ENCODE data around the gene TBX15. TPM values are rescaled to one million over a fixed set of nuclear protein-coding genes. Genes with fewer than 3 reads are reported as not detected.

TBX15 gene
- polyA plus RNA-seq, 1 donor (not counting 4 experiments of a cell fraction or from before 2014, with no cell fraction given): not detected

DNA sequence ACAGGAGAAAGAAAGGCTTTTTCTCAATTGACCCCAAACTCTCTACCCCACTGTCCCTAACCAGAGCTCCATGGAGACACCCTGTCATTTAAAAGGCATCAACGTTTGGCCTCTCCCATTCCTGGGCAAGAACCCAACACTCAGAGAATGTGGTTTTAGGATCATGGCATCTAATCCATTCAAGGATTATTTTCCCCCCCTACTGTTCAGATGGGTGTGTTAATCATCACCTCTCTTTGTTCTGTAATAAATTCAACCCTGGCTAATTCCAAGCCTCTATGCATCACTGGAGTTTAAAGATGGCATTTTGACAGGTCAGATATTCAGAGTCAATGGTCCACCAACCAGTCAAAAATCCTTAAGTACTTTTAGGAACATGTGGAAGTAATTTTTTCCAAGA, 42.7 kb downstream of the TBX15 start:
- H3K9me1 ChIP-seq (ENCODE audit: control insufficient read depth, extremely low read depth, insufficient read depth, low read length): no peaks in the 10 kb centered on the region
- no peak overlapping the region for H2AFZ ChIP-seq (ENCODE audit: control insufficient read depth, low read length)
- H3K79me2 ChIP-seq (ENCODE audit: control insufficient read depth, insufficient read depth, low read length): no peaks in the 10 kb centered on the region
- H3K4me1 ChIP-seq (ENCODE audit: control insufficient read depth, extremely low read depth, insufficient read depth, low read length): no peaks in the 10 kb centered on the region
- no peak overlapping the region for H3K4me3 ChIP-seq (ENCODE audit: control insufficient read depth in 2 of 3, extremely low read depth in 1 of 3, insufficient read depth in 2 of 3, low read depth in 1 of 3, low read length in 3 of 3)
- no peak for DNase-seq (ENCODE audit: low read depth, low spot score)
- H3K27me3 ChIP-seq (ENCODE audit: control insufficient read depth, extremely low read depth, insufficient read depth, low read length): no peaks in the 10 kb centered on the region
- no peaks in the 10 kb centered on the region for H4K20me1 ChIP-seq (ENCODE audit: control insufficient read depth, extremely low read depth, insufficient read depth, low read length)
- no peaks in the 10 kb centered on the region for H3K36me3 ChIP-seq (ENCODE audit: control insufficient read depth in 2 of 2, extremely low read depth in 1 of 2, insufficient read depth in 2 of 2, low read length in 2 of 2)
- no peak overlapping the region for H3K4me2 ChIP-seq (ENCODE audit: control insufficient read depth, extremely low read depth, insufficient read depth, low read depth, low read length)
- dilution Hi-C loops (cut with MboI; ENCODE audit: extremely low pct_ligation_motif_present, low sequenced_read_pairs): no loop called here
- H3K9me3 ChIP-seq (ENCODE audit: control insufficient read depth, low read depth, low read length): no peaks in the 10 kb centered on the region
- no peak overlapping the region for H3K27ac ChIP-seq (ENCODE audit: control insufficient read depth, insufficient read depth, low read length)
- no peak overlapping the region for H3K9ac ChIP-seq (ENCODE audit: control insufficient read depth, extremely low read depth, insufficient read depth, low read length)
- TF ChIP-seq, protein P1, sequence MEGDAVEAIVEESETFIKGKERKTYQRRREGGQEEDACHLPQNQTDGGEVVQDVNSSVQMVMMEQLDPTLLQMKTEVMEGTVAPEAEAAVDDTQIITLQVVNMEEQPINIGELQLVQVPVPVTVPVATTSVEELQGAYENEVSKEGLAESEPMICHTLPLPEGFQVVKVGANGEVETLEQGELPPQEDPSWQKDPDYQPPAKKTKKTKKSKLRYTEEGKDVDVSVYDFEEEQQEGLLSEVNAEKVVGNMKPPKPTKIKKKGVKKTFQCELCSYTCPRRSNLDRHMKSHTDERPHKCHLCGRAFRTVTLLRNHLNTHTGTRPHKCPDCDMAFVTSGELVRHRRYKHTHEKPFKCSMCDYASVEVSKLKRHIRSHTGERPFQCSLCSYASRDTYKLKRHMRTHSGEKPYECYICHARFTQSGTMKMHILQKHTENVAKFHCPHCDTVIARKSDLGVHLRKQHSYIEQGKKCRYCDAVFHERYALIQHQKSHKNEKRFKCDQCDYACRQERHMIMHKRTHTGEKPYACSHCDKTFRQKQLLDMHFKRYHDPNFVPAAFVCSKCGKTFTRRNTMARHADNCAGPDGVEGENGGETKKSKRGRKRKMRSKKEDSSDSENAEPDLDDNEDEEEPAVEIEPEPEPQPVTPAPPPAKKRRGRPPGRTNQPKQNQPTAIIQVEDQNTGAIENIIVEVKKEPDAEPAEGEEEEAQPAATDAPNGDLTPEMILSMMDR (optimal IDR thresholded peaks at IDR 0.05 in 1 of 3, IDR thresholded peaks at IDR 0.05 in 1 of 3, conservative IDR thresholded peaks at IDR 0.05 in 1 of 3; ENCODE audit: extremely low read depth in 1 of 3, insufficient read depth in 2 of 3, low read length in 3 of 3): no peak
- TF ChIP-seq EZH2 (IDR thresholded peaks at IDR 0.05; ENCODE audit: low read length): no peak
- no peak for FAIRE-seq

DNA sequence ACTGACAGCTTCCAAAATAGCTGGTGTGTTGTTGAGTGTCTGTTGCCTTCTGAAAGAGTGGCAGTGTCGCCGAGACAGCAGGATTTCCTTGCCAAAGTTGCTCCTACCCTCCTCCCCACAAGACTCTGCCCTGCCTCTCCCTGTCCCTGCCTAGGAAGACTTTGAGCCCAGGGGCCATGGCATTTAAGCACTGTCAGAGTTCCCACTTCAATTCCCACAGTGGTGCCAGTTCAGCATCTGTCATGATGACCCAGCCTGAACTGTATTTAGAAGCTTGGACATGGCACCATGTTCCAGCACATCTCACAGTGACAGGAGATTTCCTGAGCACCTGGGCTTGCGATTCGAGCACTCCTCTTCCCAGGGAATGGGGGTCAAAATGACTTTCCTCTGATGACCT, 43.6 kb downstream of the TBX15 start:
- DNase-seq (ENCODE audit: low read depth, low spot score) (no peak), FAIRE-seq (no peak)
- Histone ChIP-seq H3K9me3 (ENCODE audit: control insufficient read depth, low read depth, low read length) (no peaks in the 10 kb centered on the region), H3K9ac (ENCODE audit: control insufficient read depth, extremely low read depth, insufficient read depth, low read length) (no peak overlapping the region), H3K4me2 (ENCODE audit: control insufficient read depth, extremely low read depth, insufficient read depth, low read depth, low read length) (no peak overlapping the region), H3K27me3 (ENCODE audit: control insufficient read depth, extremely low read depth, insufficient read depth, low read length) (no peaks in the 10 kb centered on the region), H4K20me1 (ENCODE audit: control insufficient read depth, extremely low read depth, insufficient read depth, low read length) (no peaks in the 10 kb centered on the region), H3K27ac (ENCODE audit: control insufficient read depth, insufficient read depth, low read length) (no peak overlapping the region), H3K36me3 (ENCODE audit: control insufficient read depth in 2 of 2, extremely low read depth in 1 of 2, insufficient read depth in 2 of 2, low read length in 2 of 2) (no peaks in the 10 kb centered on the region), H3K9me1 (ENCODE audit: control insufficient read depth, extremely low read depth, insufficient read depth, low read length) (no peaks in the 10 kb centered on the region), H3K4me1 (ENCODE audit: control insufficient read depth, extremely low read depth, insufficient read depth, low read length) (no peaks in the 10 kb centered on the region), H3K4me3 (ENCODE audit: control insufficient read depth in 2 of 3, extremely low read depth in 1 of 3, insufficient read depth in 2 of 3, low read depth in 1 of 3, low read length in 3 of 3) (no peak overlapping the region), H2AFZ (ENCODE audit: control insufficient read depth, low read length) (no peak overlapping the region), H3K79me2 (ENCODE audit: control insufficient read depth, insufficient read depth, low read length) (no peaks in the 10 kb centered on the region)
- dilution Hi-C loops (cut with MboI; ENCODE audit: extremely low pct_ligation_motif_present, low sequenced_read_pairs): no loop called here
- TF ChIP-seq, protein P1 (optimal IDR thresholded peaks at IDR 0.05 in 1 of 3, IDR thresholded peaks at IDR 0.05 in 1 of 3, conservative IDR thresholded peaks at IDR 0.05 in 1 of 3; ENCODE audit: extremely low read depth in 1 of 3, insufficient read depth in 2 of 3, low read length in 3 of 3): no peak
- no peak for TF ChIP-seq EZH2 (IDR thresholded peaks at IDR 0.05; ENCODE audit: low read length)
